Body of pancreas (tissue), 4 donors: Measurements from ENCODE around the gene EXOC2. TPM values are rescaled to one million over a fixed set of nuclear protein-coding genes. Genes with fewer than 3 reads are reported as not detected.

Experiments used
- ATAC-seq: fragments of 150-250 bp; one replicate; pipeline ENCODE4 v1.9.1; 2016
- DNase-seq, 4 donors: peaks; one replicate each; pipeline ENCODE4 v3.0.0-alpha.2; 2019
- H3K27ac ChIP-seq, 4 donors: fragments of 200-600 bp; sonication (generic); 1 replicate in 3 of 4; 2 replicates in 1 of 4; pipeline versions ENCODE4 v1.5.1 to v1.6.1; 2016 to 2019; ENCODE audit warnings: mild to moderate bottlenecking in 1 of 4, mixed read lengths in 1 of 4, moderate library complexity in 1 of 4
- H3K27me3 ChIP-seq, 2 donors: fragments of 200-600 bp; sonication (generic); one replicate each; pipeline ENCODE4 v1.6.0; 2016; ENCODE audit warnings: mild to moderate bottlenecking in 1 of 2
- H3K36me3 ChIP-seq, 2 donors: fragments of 200-600 bp; sonication (generic); replicated peaks in 1 of 2; 2 replicates each; pipeline ENCODE4 v1.5.1; 2016; ENCODE audit warnings: low read depth in 2 of 2; ENCODE audit not compliant: insufficient read depth in 1 of 2
- H3K4me1 ChIP-seq: fragments of 200-600 bp; sonication (generic); one replicate; pipeline ENCODE4 v1.6.0; 2016
- H3K4me3 ChIP-seq, 2 donors: fragments of 200-600 bp; sonication (generic); 1 replicate in 1 of 2; 2 replicates in 1 of 2; pipeline ENCODE4 v1.5.1; 2016 to 2019
- H3K9me3 ChIP-seq, 3 donors: fragments of 200-600 bp; sonication (generic); 1 replicate in 2 of 3; 2 replicates in 1 of 3; pipeline ENCODE4 v1.5.1; 2016
- CTCF ChIP-seq, 7 experiments: fragments of 450-650 bp in 4 of 7; fragments of 200-600 bp in 3 of 7; sonication (generic) in 3 of 7; IDR thresholded peaks; one replicate each; pipeline ENCODE4 v1.5.1; 2016 to 2019; ENCODE audit warnings: antibody characterized with exemption in 7 of 7
- POLR2A ChIP-seq, 3 donors: fragments of 450-650 bp; IDR thresholded peaks; one replicate each; pipeline ENCODE4 v1.6.1; 2016; ENCODE audit warnings: antibody characterized with exemption in 3 of 3, mild to moderate bottlenecking in 2 of 3
- WGBS, 2 donors: methylation state at CpG; one replicate each; pipeline ENCODE4 v1.1.5; 2017; 5-methylcytosine and 5-hydroxymethylcytosine counted together
- intact Hi-C: fragments of 100-400 bp; cut with DNase I; formaldehyde crosslinking; loops from one replicate; pipeline ENCODE4 v1.15.1; 2023
- total RNA-seq, 2 donors: library from RNA; depleted of rRNA; stranded (reverse); fragments of >200 nt; gene quantifications; one replicate each; pipeline ENCODE4 v1.1.0, GENCODE V29; 2016

EXOC2 gene
- total RNA-seq, 2 donors from 2014 or later, result 10.5 to 10.6 TPM

- no peak for TF ChIP-seq CTCF (IDR thresholded peaks at IDR 0.05)
These were observed 164.8 kb downstream of the EXOC2 start for GRCh38 chr6:527989-528673.

GRCh38 chr6:524803-525202 is 168.1 kb downstream of the EXOC2 start:
- WGBS, 2 donors, result 74 to 91% methylated on average over 5 to 6 of the region's 6 CpGs
- no peak for DNase-seq
- H3K36me3 ChIP-seq, result peaks cover 0 to 4% of the 10 kb centered on the region in 2 donors
- intact Hi-C loops, result no loop called here
- no peak overlapping the region for H3K27ac ChIP-seq
- H3K4me1 ChIP-seq, result no peaks in the 10 kb centered on the region
- no peak overlapping the region for H3K4me3 ChIP-seq
- no peaks in the 10 kb centered on the region for H3K9me3 ChIP-seq
- TF ChIP-seq CTCF (IDR thresholded peaks at IDR 0.05) (no peak), POLR2A (IDR thresholded peaks at IDR 0.05) (no peak)
- H3K27me3 ChIP-seq, result no peaks in the 10 kb centered on the region
- ATAC-seq, result no peak

More at GRCh38 chr6:527989-528673, 164.8 kb downstream of the EXOC2 start:
- Histone ChIP-seq H3K27me3 (no peaks in the 10 kb centered on the region), H3K9me3 (no peaks in the 10 kb centered on the region), H3K4me1 (no peaks in the 10 kb centered on the region), H3K4me3 (no peak overlapping the region), H3K27ac (no peak overlapping the region), H3K36me3 (no peaks in the 10 kb centered on the region)
- ATAC-seq (no peak), DNase-seq (no peak)
- 83 to 86% methylated on average over 8 of the region's 8 CpGs for WGBS, 2 donors
- intact Hi-C loops, result no loop called here

- H3K4me1 ChIP-seq, result no peaks in the 10 kb centered on the region
- no peaks in the 10 kb centered on the region for H3K9me3 ChIP-seq
- intact Hi-C loops, result no loop called here
- no peaks in the 10 kb centered on the region for H3K27me3 ChIP-seq
- DNase-seq (no peak), ATAC-seq (no peak)
- WGBS, 2 donors, result 89 to 94% methylated on average over 31 of the region's 31 CpGs
- H3K4me3 ChIP-seq, result no peak overlapping the region
- TF ChIP-seq POLR2A (IDR thresholded peaks at IDR 0.05), result no peak
- TF ChIP-seq CTCF (IDR thresholded peaks at IDR 0.05), result no peak
- H3K36me3 ChIP-seq, result peaks cover 0 to 4% of the 10 kb centered on the region in 2 donors
- H3K27ac ChIP-seq, result no peak overlapping the region
These were observed 172.1 kb downstream of the EXOC2 start for GRCh38 chr6:520820-521219.

- Histone ChIP-seq H3K9me3 (no peaks in the 10 kb centered on the region), H3K27me3 (no peaks in the 10 kb centered on the region), H3K4me3 (no peak overlapping the region), H3K4me1 (no peaks in the 10 kb centered on the region), H3K27ac (no peak overlapping the region), H3K36me3 (peaks cover 0 to 4% of the 10 kb centered on the region in 2 donors)
- DNase-seq (no peak), ATAC-seq (no peak)
- TF ChIP-seq CTCF (IDR thresholded peaks at IDR 0.05), result no peak
- no peak for TF ChIP-seq POLR2A (IDR thresholded peaks at IDR 0.05)
- intact Hi-C loops, result no loop called here
- WGBS, 2 donors, result 88 to 91% methylated on average over 4 of the region's 4 CpGs
These were observed 174.7 kb downstream of the EXOC2 start for GRCh38 chr6:518218-518617.

GRCh38 chr6:516213-516612 is 176.7 kb downstream of the EXOC2 start:
- Histone ChIP-seq H3K27ac (no peak overlapping the region), H3K4me3 (no peak overlapping the region), H3K4me1 (no peaks in the 10 kb centered on the region), H3K9me3 (no peaks in the 10 kb centered on the region), H3K36me3 (peaks cover 0 to 5% of the 10 kb centered on the region in 2 donors), H3K27me3 (no peaks in the 10 kb centered on the region)
- intact Hi-C loops, result no loop called here
- ATAC-seq (no peak), DNase-seq (no peak)
- WGBS, 2 donors, result 92 to 96% methylated on average over 11 of the region's 11 CpGs
- TF ChIP-seq POLR2A (IDR thresholded peaks at IDR 0.05), result no peak
- no peak for TF ChIP-seq CTCF (IDR thresholded peaks at IDR 0.05)
